Nephron progenitor cell (in vitro differentiated cells): Measurements from ENCODE around the gene GHRHR.
A peak's percentile ranks its signal among the peaks of the same experiment; 100 is the strongest.

Experiments used
- DNase-seq: peaks from one replicate; pipeline ENCODE4 v3.0.0; 2021
- H3K27ac Mint-ChIP-seq: 2 replicates; pipeline ENCODE4 v1.8.0; 2021; ENCODE audit warnings: mild to moderate bottlenecking, moderate library complexity, mixed read lengths
- H3K27me3 Mint-ChIP-seq: 2 replicates; pipeline ENCODE4 v1.8.0; 2021; ENCODE audit warnings: mild to moderate bottlenecking, low read depth, mixed read lengths; ENCODE audit not compliant: poor library complexity
- H3K36me3 Mint-ChIP-seq: 2 replicates; pipeline ENCODE4 v1.8.0; 2021; ENCODE audit warnings: low read depth, mixed read lengths
- H3K4me1 Mint-ChIP-seq: 2 replicates; pipeline ENCODE4 v1.8.0; 2021; ENCODE audit warnings: mixed read lengths
- H3K4me3 Mint-ChIP-seq: 2 replicates; pipeline ENCODE4 v1.8.0; 2021; ENCODE audit warnings: mild to moderate bottlenecking, moderate library complexity, mixed read lengths
- H3K9me3 Mint-ChIP-seq: 2 replicates; pipeline ENCODE4 v1.8.0; 2021; ENCODE audit warnings: mild to moderate bottlenecking, moderate library complexity, mixed read lengths
- TF ChIP-seq, protein P1 (sequence below): fragments of 200-600 bp; sonication (generic); IDR thresholded peaks from 2 replicates; pipeline ENCODE4 v1.5.0; 2021; ENCODE audit warnings: antibody characterized with exemption

GHRHR gene

DNA sequence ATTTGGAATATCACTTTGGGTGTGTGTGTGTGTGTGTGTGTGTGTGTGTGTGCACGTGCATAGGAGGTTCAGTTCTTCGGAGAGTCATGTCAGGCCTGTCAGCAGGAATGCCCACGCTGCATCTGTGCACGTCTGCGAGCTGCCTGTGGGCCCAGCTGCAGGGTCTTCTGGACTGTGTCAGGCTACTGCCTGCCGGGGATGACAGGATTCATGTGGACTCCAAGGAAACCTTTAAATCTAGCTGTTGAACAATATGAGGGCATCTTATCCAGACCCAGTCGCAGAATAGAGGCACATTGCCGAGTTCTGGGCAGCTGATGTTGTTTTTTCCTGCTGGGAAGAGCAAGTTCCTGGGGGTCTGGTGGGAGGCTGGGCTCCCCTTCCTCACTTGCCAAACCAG is 33.1 kb upstream of the GHRHR start:
- peaks cover 9% of the 10 kb centered on the region for H3K9me3 Mint-ChIP-seq
- TF ChIP-seq, protein P1, sequence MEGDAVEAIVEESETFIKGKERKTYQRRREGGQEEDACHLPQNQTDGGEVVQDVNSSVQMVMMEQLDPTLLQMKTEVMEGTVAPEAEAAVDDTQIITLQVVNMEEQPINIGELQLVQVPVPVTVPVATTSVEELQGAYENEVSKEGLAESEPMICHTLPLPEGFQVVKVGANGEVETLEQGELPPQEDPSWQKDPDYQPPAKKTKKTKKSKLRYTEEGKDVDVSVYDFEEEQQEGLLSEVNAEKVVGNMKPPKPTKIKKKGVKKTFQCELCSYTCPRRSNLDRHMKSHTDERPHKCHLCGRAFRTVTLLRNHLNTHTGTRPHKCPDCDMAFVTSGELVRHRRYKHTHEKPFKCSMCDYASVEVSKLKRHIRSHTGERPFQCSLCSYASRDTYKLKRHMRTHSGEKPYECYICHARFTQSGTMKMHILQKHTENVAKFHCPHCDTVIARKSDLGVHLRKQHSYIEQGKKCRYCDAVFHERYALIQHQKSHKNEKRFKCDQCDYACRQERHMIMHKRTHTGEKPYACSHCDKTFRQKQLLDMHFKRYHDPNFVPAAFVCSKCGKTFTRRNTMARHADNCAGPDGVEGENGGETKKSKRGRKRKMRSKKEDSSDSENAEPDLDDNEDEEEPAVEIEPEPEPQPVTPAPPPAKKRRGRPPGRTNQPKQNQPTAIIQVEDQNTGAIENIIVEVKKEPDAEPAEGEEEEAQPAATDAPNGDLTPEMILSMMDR: no peak
- H3K36me3 Mint-ChIP-seq: no peaks in the 10 kb centered on the region
- no peak overlapping the region for H3K4me3 Mint-ChIP-seq
- DNase-seq: no peak
- H3K27me3 Mint-ChIP-seq: peaks cover 8% of the 10 kb centered on the region
- H3K4me1 Mint-ChIP-seq: peaks cover 14% of the 10 kb centered on the region
- no peak overlapping the region for H3K27ac Mint-ChIP-seq

DNA sequence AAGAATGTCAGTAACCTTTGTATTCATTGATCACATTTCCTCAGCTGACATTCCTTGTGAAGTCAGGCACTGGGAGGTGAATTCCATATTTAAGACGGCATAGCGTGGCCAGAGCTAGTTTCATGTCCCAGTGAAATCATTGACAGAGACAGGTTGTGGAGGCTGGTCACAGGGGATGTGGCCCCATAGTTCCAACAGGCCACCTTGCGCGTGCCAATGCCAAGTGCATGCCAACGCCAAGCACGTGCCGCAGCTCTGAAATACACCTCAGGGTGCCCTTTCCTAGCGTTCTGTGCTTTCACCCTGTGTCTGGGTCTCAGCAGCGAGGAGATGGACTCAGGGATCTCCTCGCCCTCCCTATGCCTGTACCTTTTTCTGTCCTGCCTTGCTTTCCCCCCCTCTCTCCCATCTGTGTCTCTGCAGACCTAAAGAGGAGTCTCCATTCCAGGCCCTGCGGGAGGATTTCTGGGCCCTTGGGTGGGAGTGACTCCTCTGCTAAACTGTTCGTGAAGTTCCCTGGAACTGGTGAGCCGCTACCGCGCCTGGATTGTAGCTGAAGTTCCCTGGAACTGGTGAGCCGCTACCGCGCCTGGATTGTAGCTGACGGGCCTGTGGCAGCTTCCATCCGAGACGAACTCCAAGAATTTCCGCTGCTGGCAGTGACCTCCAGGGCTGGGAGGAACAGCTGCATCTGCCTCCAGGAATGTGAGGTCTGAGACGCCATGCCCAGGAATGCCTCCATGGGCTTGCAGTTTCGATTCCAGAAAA is 32.4 kb upstream of the GHRHR start:
- Mint-ChIP-seq H3K4me1 (peaks cover 14% of the 10 kb centered on the region), H3K27me3 (peaks cover 8% of the 10 kb centered on the region), H3K36me3 (no peaks in the 10 kb centered on the region), H3K27ac (no peak overlapping the region), H3K9me3 (peaks cover 9% of the 10 kb centered on the region), H3K4me3 (no peak overlapping the region)
- TF ChIP-seq, protein P1: no peak
- no peak for DNase-seq

DNA sequence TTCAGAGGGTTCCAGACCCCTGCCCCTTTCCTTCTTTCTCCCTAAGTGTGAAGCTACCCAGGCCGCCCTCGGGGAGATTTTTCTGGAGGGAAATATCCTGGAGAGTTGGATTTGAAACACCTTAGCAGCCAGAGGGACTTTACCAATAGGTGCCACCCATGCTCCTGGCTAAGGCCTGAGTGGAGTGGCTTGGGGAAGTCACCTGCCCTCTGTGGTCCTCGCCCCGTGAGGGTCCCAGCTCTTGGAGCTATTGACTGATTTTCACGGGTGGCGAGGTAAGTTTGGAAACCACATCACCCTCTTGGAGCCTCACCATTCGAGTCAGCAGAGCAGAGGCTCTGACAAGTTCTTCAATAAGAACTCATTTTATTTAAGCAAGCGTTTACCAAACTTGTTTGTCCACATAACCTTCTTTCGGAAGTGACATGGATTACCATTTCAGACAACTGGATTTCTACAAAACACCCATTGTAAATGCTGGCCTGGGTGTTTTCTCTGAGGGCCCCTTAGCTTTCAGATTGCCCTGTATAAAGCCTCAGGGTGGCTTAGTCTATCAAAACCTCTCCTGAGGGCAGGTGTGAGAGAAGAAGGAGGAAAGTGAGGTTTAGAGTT is 31.7 kb upstream of the GHRHR start:
- no peak for DNase-seq
- Mint-ChIP-seq H3K4me1 (peaks cover 14% of the 10 kb centered on the region), H3K4me3 (no peak overlapping the region), H3K9me3 (peaks cover 9% of the 10 kb centered on the region), H3K36me3 (no peaks in the 10 kb centered on the region), H3K27me3 (peaks cover 11% of the 10 kb centered on the region), H3K27ac (peak overlapping the region; percentile 17)
- TF ChIP-seq, protein P1: no peak

- Mint-ChIP-seq H3K4me3 (no peak overlapping the region), H3K9me3 (peaks cover 5% of the 10 kb centered on the region), H3K36me3 (no peaks in the 10 kb centered on the region), H3K27ac (peak overlapping the region; percentile 17), H3K27me3 (peaks cover 11% of the 10 kb centered on the region), H3K4me1 (peaks cover 14% of the 10 kb centered on the region)
- no peak for DNase-seq
- TF ChIP-seq, protein P1: no peak
Measured at GRCh38 chr7:30932562-30932961, 31.2 kb upstream of the GHRHR start.

DNA sequence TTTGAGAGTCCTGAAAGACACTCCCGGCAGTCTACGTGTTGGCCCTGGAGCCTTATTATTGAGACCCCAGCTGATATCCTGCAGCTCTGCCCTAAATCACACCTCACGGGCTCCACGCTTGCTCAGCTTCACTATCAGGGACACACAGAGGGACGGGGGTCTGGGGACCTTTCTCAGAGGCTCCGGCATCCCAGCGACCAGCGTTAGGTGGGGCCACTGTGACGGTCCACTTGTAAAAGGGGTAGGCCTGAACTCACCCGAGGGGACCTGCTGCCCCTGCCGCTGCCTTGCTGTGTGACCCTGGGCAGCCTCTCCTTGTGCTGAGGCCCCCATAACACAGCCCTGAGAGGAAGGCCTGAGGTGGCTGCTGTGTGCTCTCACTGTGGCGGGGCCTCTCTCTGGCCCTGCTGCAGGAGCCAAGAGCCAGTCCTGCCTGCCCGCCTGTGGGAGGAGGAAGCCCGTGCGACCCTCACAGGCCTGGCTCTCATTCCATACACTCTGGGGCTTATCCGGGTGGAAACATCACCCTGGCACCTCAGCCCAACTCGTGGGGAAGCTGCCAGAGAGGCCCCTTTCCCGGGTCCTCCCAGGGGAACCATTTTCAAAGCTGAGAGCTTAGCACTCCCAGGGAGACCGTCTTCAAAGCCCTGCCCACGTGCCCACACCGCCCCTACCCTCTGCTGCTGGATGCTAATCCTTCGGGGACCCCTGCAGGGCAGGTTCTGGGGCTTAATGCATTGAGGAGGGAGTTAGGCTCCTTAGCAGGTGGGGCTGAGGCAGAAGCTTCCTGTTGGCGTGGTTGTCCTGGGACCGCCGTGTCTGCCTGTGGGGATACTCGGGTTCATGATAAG is 30.4 kb upstream of the GHRHR start:
- H3K4me1 Mint-ChIP-seq: peaks cover 14% of the 10 kb centered on the region

More for the DNA sequence above, 30.4 kb upstream of the GHRHR start:
- Mint-ChIP-seq H3K4me3 (no peak overlapping the region), H3K27me3 (peaks cover 11% of the 10 kb centered on the region), H3K9me3 (no peaks in the 10 kb centered on the region), H3K36me3 (no peaks in the 10 kb centered on the region), H3K27ac (peak overlapping the region; percentile 29)
- DNase-seq: no peak
- TF ChIP-seq, protein P1: no peak
